Mesendoderm (in vitro differentiated cells): ENCODE measurements around the gene HGS.

Experiments
- DNase-seq: peaks from one replicate; pipeline ENCODE4 v3.0.0; 2013
- H2AK5ac ChIP-seq: 2 replicates; pipeline ENCODE4 v1.6.1; 2013; ENCODE audit warnings: low read length, inconsistent platforms
- H2BK120ac ChIP-seq: 2 replicates; pipeline ENCODE4 v1.6.1; 2013; ENCODE audit warnings: low read depth, mild to moderate bottlenecking, low read length, moderate library complexity, mixed read lengths
- H2BK15ac ChIP-seq: replicated peaks from 2 replicates; pipeline ENCODE4 v1.6.1; 2013; ENCODE audit warnings: low read depth, mild to moderate bottlenecking, moderate library complexity
- H2BK5ac ChIP-seq: 2 replicates; pipeline ENCODE4 v1.6.1; 2013; ENCODE audit warnings: low read length, inconsistent platforms
- H3K18ac ChIP-seq: 2 replicates; pipeline ENCODE4 v1.6.1; 2013; ENCODE audit warnings: mild to moderate bottlenecking, low read length, mixed read lengths
- H3K23ac ChIP-seq: one replicate; pipeline ENCODE4 v1.6.1; 2013; ENCODE audit warnings: low read length
- H3K27ac ChIP-seq: 2 replicates; pipeline ENCODE4 v1.5.1; 2013; ENCODE audit warnings: low read depth, mild to moderate bottlenecking, inconsistent platforms, low read length, moderate library complexity
- H3K27me3 ChIP-seq: 2 replicates; pipeline ENCODE4 v1.6.1; 2013; ENCODE audit warnings: low read length, control low read depth, mild to moderate bottlenecking, inconsistent platforms; ENCODE audit not compliant: insufficient read depth, poor library complexity
- H3K36me3 ChIP-seq: 2 replicates; pipeline ENCODE4 v1.6.1; 2013; ENCODE audit warnings: low read length, inconsistent platforms; ENCODE audit not compliant: control insufficient read depth, insufficient read depth
- H3K4ac ChIP-seq: one replicate; pipeline ENCODE4 v1.6.1; 2013; ENCODE audit warnings: low read depth, mild to moderate bottlenecking, low read length, moderate library complexity
- H3K4me1 ChIP-seq: 2 replicates; pipeline ENCODE4 v1.6.1; 2013; ENCODE audit warnings: low read depth, low read length, inconsistent platforms; ENCODE audit not compliant: control insufficient read depth
- H3K4me2 ChIP-seq: 2 replicates; pipeline ENCODE4 v1.6.1; 2013; ENCODE audit warnings: low read length
- H3K4me3 ChIP-seq: 2 replicates; pipeline ENCODE4 v1.5.1; 2013; ENCODE audit warnings: mild to moderate bottlenecking, low read length
- H3K56ac ChIP-seq: one replicate; pipeline ENCODE4 v1.6.1; 2013; ENCODE audit warnings: low read length
- H3K79me1 ChIP-seq: 2 replicates; pipeline ENCODE4 v1.6.1; 2013; ENCODE audit warnings: low read length, inconsistent platforms
- H3K79me2 ChIP-seq: 2 replicates; pipeline ENCODE4 v1.6.1; 2013; ENCODE audit warnings: mild to moderate bottlenecking, low read length; ENCODE audit not compliant: control insufficient read depth, insufficient read depth
- H3K9ac ChIP-seq: 2 replicates; pipeline ENCODE4 v1.6.1; 2013; ENCODE audit warnings: low read length, inconsistent platforms
- H4K5ac ChIP-seq: one replicate; pipeline ENCODE4 v1.6.1; 2013; ENCODE audit warnings: low read length
- H4K8ac ChIP-seq: one replicate; pipeline ENCODE4 v1.6.1; 2013; ENCODE audit warnings: low read depth, mild to moderate bottlenecking, control low read depth, low read length, moderate library complexity
- whole genome bisulfite sequencing: extraction: QIAGEN DNeasy Blood & Tissue Kit; methylation state at CpG from one replicate; pipeline ENCODE4 v1.1.7; 2013; ENCODE audit warnings: low lambda C conversion rate, missing lambda C conversion rate; ENCODE audit not compliant: insufficient coverage; ENCODE audit errors: extremely low coverage; 5-methylcytosine and 5-hydroxymethylcytosine counted together

The HGS gene

DNA sequence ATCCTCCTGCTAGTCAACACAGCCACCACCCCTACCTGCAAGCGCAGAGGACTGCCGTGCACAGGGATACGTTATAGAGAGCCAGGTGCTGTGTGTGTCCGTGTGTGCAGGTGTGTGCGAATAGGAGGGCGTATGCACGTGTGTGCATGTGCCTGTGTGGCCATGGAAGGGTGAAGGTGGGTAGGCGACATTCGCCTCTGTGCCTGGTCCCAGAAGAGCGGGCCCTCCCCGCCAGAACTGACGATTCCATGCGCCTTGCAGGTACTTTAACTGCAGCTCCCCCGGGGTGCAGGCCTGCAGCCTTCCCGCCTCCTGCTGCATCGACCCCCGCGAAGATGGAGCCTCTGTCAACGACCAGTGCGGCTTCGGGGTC is 36.2 kb upstream of the HGS start:
- H3K18ac ChIP-seq: no peak overlapping the region
- H4K5ac ChIP-seq: no peak overlapping the region
- no peak overlapping the region for H2BK120ac ChIP-seq
- H2BK5ac ChIP-seq: no peak overlapping the region
- no peak overlapping the region for H3K4me3 ChIP-seq
- no peak overlapping the region for H2AK5ac ChIP-seq
- peaks cover 5% of the 10 kb centered on the region for H3K27me3 ChIP-seq
- H3K27ac ChIP-seq: no peak overlapping the region
- peak overlapping the region; percentile 35 for H3K56ac ChIP-seq
- H3K4me2 ChIP-seq: peak overlapping the region; percentile 28
- no peak overlapping the region for H3K23ac ChIP-seq
- H2BK15ac ChIP-seq: no peak overlapping the region
- no peaks in the 10 kb centered on the region for H3K4me1 ChIP-seq
- H3K79me2 ChIP-seq: no peaks in the 10 kb centered on the region
- H3K36me3 ChIP-seq: no peaks in the 10 kb centered on the region
- no peaks in the 10 kb centered on the region for H3K79me1 ChIP-seq
- no CpG with 5 or more reads among the region's 21 CpGs for WGBS
- H4K8ac ChIP-seq: no peak overlapping the region
- H3K9ac ChIP-seq: no peak overlapping the region
- no peak for DNase-seq
- no peak overlapping the region for H3K4ac ChIP-seq

DNA sequence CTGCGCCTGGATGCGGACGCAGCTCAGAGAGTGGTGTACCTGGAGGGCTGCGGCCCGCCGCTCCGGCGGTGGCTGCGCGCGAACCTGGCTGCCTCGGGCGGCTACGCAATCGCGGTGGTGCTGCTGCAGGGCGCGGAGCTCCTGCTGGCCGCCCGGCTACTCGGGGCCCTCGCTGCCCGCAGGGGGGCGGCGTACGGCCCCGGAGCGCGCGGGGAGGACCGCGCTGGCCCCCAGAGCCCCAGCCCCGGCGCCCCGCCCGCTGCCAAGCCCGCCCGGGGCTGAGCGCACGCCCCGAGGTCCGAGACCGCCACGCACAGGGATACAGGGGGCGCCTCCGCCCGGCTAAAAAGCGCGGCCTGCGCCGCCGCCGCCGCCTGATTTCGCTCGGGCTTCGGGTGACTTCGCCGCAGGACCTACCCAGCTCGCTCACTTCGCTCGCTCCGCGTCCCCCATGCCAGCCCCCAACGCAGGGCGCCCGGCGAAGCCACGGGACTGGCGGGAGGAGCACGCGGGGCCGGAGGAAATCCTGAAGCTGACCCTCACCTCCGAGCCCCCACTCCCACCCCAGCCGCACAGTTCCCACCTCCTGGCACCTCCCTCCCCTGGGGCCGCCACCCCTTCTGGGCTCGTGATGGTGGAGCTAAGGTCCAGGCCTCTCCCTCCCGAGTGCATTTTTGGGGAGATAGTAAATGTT is 35.7 kb upstream of the HGS start:
- no peak overlapping the region for H3K18ac ChIP-seq
- H2BK15ac ChIP-seq: no peak overlapping the region
- no peak overlapping the region for H2BK5ac ChIP-seq
- H3K27ac ChIP-seq: no peak overlapping the region
- H3K9ac ChIP-seq: peak overlapping the region; percentile 53
- no peak overlapping the region for H2AK5ac ChIP-seq
- peaks cover 5% of the 10 kb centered on the region for H3K27me3 ChIP-seq
- H4K8ac ChIP-seq: no peak overlapping the region
- WGBS: no CpG with 5 or more reads among the region's 78 CpGs
- peak overlapping the region; percentile 78 for H3K56ac ChIP-seq
- H3K4me2 ChIP-seq: peak overlapping the region; percentile 28
- H3K79me1 ChIP-seq: no peaks in the 10 kb centered on the region
- no peak overlapping the region for H3K4ac ChIP-seq
- no peaks in the 10 kb centered on the region for H3K79me2 ChIP-seq
- H3K4me1 ChIP-seq: peaks cover 1% of the 10 kb centered on the region
- no peaks in the 10 kb centered on the region for H3K36me3 ChIP-seq
- H4K5ac ChIP-seq: no peak overlapping the region
- DNase-seq: no peak
- no peak overlapping the region for H2BK120ac ChIP-seq
- peak overlapping the region; percentile 24 for H3K23ac ChIP-seq
- H3K4me3 ChIP-seq: no peak overlapping the region

DNA sequence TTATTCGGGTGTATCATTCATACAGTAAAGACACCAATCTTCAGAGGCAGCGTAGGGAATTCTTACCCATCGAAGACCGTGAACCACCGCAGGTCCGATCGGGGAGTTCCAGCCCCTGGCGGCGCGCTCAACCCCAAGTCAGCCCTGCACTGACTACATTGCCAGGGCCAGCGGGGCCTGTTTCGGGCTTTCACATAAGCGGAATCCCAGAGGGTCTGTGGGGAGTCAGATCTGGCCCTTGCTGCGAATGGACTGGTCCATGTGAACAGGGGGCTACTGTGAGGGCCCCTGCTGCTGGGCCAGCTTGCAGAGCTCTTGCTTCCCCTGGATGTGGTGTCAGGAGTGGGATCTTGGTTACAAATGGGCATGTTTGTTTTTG is 35.1 kb upstream of the HGS start:
- no peak overlapping the region for H2AK5ac ChIP-seq
- H2BK5ac ChIP-seq: no peak overlapping the region
- H3K27ac ChIP-seq: no peak overlapping the region
- no peak overlapping the region for H3K4me2 ChIP-seq
- peaks cover 4% of the 10 kb centered on the region for H3K4me1 ChIP-seq
- no peak overlapping the region for H3K23ac ChIP-seq
- H4K5ac ChIP-seq: no peak overlapping the region
- H2BK120ac ChIP-seq: no peak overlapping the region
- H3K4me3 ChIP-seq: no peak overlapping the region
- no peak for DNase-seq
- H3K4ac ChIP-seq: no peak overlapping the region
- peak overlapping the region; percentile 78 for H3K56ac ChIP-seq
- no peak overlapping the region for H3K18ac ChIP-seq
- H3K36me3 ChIP-seq: no peaks in the 10 kb centered on the region
- peaks cover 5% of the 10 kb centered on the region for H3K27me3 ChIP-seq
- H4K8ac ChIP-seq: no peak overlapping the region
- WGBS: no CpG with 5 or more reads among the region's 14 CpGs
- H3K9ac ChIP-seq: peak overlapping the region; percentile 53
- H3K79me2 ChIP-seq: no peaks in the 10 kb centered on the region
- no peaks in the 10 kb centered on the region for H3K79me1 ChIP-seq
- H2BK15ac ChIP-seq: no peak overlapping the region

DNA sequence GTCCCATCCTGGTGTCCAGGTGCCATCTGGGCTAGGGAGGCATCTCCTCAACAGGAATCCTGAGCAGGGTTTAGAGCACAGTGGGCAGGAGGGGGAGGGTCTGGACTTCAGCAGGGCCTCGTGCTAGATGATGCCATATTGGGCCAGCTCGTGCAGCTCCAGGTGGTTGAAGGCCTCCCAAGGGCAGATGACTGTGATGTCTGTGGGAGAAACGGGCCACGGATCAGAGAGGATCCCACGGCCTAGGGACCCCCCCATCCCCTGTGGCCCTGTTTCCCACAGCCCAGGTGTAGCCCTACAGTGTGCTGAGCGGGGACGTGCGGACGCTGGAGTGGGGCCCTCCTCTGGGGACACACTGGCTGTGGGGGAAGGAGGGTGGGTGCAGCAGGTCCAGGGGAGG is 32.9 kb upstream of the HGS start:
- no peak overlapping the region for H2BK120ac ChIP-seq
- no peak overlapping the region for H3K4ac ChIP-seq
- no peak overlapping the region for H4K5ac ChIP-seq
- H3K4me1 ChIP-seq: peaks cover 4% of the 10 kb centered on the region
- WGBS: no CpG with 5 or more reads among the region's 9 CpGs
- H2BK15ac ChIP-seq: no peak overlapping the region
- H3K23ac ChIP-seq: no peak overlapping the region
- no peak overlapping the region for H3K27ac ChIP-seq
- no peak overlapping the region for H2AK5ac ChIP-seq
- H4K8ac ChIP-seq: no peak overlapping the region
- H3K56ac ChIP-seq: no peak overlapping the region
- no peak overlapping the region for H3K18ac ChIP-seq
- H2BK5ac ChIP-seq: no peak overlapping the region
- H3K4me3 ChIP-seq: no peak overlapping the region
- H3K79me1 ChIP-seq: no peaks in the 10 kb centered on the region
- no peaks in the 10 kb centered on the region for H3K36me3 ChIP-seq
- H3K4me2 ChIP-seq: no peak overlapping the region
- H3K79me2 ChIP-seq: no peaks in the 10 kb centered on the region
- no peak overlapping the region for H3K9ac ChIP-seq
- H3K27me3 ChIP-seq: peaks cover 5% of the 10 kb centered on the region
- DNase-seq: no peak

DNA sequence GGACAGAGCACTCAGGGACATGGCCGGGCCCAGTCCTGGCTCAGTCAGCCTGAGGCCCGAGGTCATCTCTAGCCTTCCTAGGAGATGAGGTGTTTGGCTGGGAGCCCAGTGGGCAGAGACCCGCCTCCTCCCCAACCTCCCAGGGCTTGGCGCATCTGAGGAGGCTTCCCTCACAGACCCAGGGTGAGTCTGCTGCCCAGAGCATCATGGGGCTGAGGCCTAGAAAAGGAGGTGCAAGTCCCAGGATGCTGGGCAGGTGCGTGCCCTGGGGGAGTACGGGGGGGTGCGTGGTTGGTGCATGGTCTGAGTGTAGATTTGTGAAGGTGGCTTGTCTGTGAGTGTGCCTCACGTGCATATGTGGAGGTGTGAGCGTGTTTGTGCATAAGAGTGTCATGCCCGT is 32.1 kb upstream of the HGS start:
- peaks cover 5% of the 10 kb centered on the region for H3K27me3 ChIP-seq
- no peak overlapping the region for H3K56ac ChIP-seq
- H3K79me2 ChIP-seq: no peaks in the 10 kb centered on the region
- no peak overlapping the region for H3K23ac ChIP-seq
- no peak overlapping the region for H3K27ac ChIP-seq
- no peak overlapping the region for H3K18ac ChIP-seq
- no CpG with 5 or more reads among the region's 10 CpGs for WGBS
- H2BK120ac ChIP-seq: no peak overlapping the region
- H3K4ac ChIP-seq: no peak overlapping the region
- H2AK5ac ChIP-seq: no peak overlapping the region
- H3K4me2 ChIP-seq: no peak overlapping the region
- no peak overlapping the region for H3K9ac ChIP-seq
- no peak overlapping the region for H4K5ac ChIP-seq
- no peak overlapping the region for H3K4me3 ChIP-seq
- no peak overlapping the region for H2BK15ac ChIP-seq
- H2BK5ac ChIP-seq: no peak overlapping the region
- peaks cover 4% of the 10 kb centered on the region for H3K4me1 ChIP-seq
- H3K36me3 ChIP-seq: no peaks in the 10 kb centered on the region
- no peak for DNase-seq
- no peaks in the 10 kb centered on the region for H3K79me1 ChIP-seq
- no peak overlapping the region for H4K8ac ChIP-seq
